Stimulated activated CD4-positive, alpha-beta T cell treated with anti-CD3 and anti-CD28 coated beads, Interleukin-15, amount 100 ng/mL, for 24 hours (primary cell): ENCODE data around the gene CAPN8.

ENCODE experiments used
- DNase-seq: peaks from one replicate; pipeline ENCODE4 v3.0.0-alpha.2; 2020

CAPN8 gene

GRCh38 chr1:223700942-223701637 lies 35.6 kb upstream of the CAPN8 start:
- peak; percentile 58 for DNase-seq

- no peak for DNase-seq
These were observed 35.0 kb upstream of the CAPN8 start for GRCh38 chr1:223700388-223700918.

DNA sequence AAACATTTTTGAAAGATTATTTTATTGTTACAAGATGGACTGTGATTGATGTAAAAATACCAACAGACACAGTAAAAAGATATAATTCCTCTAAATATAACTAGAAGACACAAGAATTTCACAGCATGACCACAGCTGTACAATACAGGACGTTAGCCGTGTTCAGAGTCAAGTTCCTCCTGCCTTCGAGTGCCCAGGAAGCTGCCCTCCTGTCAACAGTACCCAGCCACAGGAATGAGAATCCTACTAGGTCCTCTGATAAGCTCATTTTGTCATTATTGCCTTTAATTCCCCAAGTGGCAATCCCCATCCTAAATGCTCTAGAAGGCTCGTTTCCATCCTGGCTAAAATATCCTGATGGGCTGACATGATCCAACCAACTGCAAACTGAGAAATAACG lies 30.4 kb upstream of the CAPN8 start:
- no peak for DNase-seq

DNA sequence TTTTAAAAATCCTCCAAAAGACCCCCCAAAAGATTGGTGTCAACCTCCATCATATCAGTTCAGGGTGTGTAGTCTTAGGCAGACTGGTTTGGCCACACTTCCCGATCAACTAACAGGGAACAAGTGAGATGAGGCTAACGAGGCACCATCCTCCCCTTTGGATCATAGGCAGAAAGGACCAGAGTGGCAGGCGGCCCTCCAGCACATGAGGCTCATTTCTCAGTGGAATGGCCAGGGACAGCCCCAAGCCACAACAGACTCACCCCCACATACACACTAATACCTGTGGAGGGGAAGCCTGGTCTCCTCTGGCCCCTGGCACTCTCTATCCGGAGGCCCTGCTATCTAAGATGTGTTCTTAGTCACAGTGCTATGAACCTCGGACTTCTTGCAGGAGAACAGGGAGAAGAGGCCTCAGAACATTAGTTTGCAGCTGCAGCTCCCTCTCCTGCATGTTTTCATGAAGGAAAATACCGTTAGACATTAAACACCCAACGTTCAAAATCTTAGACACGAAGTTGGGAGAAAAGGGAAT lies 29.6 kb upstream of the CAPN8 start:
- DNase-seq, result no peak

- no peak for DNase-seq
These were observed 25.6 kb upstream of the CAPN8 start for GRCh38 chr1:223691121-223691520.

- DNase-seq, result no peak
These were observed 18.9 kb upstream of the CAPN8 start for GRCh38 chr1:223684488-223684792.

- peak; percentile 69 for DNase-seq
These were observed 18.3 kb upstream of the CAPN8 start for GRCh38 chr1:223683586-223684487.

DNA sequence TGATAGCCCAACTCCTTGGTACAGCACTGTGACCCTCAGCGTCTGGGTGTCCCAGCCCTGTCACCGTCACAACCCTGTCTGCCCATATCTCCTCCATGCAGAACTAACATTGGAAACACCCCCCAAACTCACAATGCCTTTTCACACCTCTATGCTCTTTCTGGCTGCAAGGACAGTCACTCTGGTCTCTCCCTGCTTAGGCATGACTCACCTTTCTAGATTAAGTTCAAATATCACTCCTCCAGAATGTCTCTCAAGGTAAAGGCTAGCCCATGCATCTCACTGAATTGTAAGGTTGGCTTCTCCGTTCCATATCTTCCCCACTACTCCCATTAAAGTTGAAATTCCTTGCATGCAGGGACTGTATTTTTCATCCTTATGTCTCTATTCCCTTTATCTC lies 17.0 kb upstream of the CAPN8 start:
- no peak for DNase-seq

- no peak for DNase-seq
These were observed 14.7 kb upstream of the CAPN8 start for GRCh38 chr1:223680188-223680587.

DNA sequence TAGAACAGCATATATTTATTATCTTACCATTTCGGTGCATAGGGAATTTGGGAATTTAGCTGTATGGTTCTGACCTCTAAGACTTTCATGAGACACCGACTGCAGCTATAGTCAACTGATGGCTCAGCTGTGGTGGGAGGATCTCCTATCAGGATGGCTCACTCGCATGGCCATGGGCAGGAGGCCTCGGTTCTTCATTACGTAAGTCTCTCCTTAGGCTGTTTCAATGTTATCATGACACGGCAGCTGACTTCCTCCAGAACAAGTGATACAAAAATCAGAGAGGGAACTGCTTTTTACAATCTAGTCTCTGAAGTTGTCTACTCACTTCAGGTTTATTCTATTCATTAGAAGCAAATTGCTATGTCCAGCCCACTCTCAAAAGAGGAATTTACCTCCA lies 13.3 kb upstream of the CAPN8 start:
- DNase-seq, result no peak

- DNase-seq, result no peak
These were observed 8.8 kb upstream of the CAPN8 start for GRCh38 chr1:223674119-223674890.

- peak; percentile 30 for DNase-seq
These were observed 5.1 kb upstream of the CAPN8 start for GRCh38 chr1:223670458-223671159.

GRCh38 chr1:223669003-223669795 lies 3.7 kb upstream of the CAPN8 start:
- no peak for DNase-seq

DNA sequence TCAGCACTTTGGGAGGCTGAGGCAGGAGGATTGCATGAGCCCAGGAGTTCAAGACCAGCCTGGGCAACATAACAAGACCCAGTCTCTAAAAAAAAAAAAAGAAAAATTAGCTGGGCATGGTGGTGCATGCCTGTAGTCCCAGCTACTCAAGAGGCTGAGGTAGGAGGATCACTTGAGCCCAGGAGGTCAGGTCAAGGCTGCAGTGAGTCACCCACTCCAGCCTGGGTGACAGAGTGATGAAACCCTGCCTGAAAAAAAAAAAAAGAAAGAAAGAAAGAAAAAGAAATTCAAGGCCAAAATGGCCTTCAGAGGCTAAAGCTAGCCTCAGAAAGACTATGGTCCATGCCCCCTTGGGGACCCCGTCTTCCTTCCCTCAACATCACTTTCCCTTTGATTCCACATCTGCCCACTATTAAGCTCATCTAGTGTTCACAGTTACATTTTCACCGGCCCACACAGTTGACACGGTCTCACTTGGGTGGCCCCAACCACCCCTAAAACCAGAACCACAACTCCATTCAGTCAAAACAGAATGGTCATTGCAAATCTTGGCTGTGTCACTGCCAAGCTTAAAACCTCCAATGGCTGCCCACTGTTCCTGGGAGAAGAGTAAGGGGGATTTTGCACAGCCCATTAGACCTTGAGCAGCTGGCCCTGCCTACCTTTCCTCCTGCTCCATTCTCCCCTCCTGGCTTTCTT lies 2.1 kb upstream of the CAPN8 start:
- no peak for DNase-seq

DNA sequence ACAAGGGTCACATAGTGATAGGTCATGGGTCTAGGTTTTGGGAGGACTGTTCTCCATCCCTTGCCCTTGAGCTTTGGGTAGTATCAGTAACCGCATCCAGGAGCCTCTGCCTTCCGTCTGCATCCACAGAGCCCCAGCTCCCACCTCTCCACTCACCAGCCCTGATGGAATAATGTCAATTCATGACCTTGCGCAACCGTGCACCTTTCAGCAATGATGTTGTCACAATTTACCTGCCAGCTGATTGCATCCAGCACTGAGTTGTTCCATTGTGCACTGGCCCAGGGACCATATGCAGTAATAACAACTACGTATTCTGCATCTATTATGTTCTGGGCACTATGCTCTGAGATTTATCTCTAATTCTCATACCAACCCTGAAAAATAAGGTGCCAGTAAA lies 1.4 kb downstream of the CAPN8 start:
- DNase-seq, result no peak

DNA sequence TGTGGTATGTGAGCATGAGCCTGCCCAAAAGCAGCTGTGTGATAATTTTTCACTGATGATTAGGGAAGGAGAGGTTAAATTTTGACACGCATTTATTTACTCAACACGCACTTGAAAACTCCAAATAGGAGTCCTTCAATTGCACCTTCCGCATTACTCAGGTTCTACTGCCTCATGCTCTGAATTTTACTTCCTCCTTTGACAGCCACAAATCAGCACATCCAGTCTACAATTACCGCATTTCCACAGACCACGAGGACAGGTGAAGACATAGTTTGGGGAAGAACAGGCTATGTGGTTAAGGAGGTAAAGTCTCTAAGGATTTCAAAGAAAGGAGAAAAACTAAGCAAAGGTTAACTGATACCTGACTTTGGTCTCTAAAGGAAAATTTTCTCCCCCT lies 2.6 kb downstream of the CAPN8 start:
- no peak for DNase-seq

DNA sequence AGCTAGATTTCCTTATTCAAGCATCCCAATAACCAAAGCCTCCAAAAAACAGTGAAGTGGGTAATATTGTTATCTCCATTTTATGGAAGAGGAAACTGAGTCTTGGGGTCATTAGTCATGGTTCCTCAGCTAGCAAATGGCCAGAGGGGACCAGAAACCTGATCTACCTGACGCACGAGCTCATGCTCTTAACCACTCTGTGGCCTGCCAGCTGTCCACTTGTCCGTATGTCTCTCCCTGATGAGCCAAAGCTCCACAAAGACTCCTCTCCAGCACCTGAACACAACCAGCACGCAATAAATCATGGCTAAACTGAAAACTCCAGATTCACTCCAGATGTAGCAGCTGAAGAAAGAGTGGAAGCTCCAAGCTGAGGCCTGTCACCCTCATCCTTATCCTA lies 5.8 kb downstream of the CAPN8 start:
- no peak for DNase-seq

DNA sequence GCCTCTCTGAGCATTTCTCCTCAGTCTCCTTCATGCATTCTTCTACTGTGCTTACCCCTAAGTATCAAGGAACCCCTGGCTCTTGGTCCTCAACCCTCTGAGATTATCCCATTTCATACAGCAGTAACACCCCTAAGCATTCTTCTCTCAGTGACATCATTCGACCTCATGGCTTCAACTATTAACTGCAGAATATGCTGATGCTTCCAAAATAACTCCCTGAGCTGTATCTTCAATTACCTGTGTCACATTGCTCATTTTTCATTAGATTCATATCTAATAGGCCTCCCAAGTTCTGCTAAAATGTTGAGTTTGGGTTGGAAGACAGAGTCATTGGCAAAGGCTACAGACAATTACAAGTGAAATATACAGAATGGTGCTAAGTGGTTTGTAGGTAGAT lies 7.5 kb downstream of the CAPN8 start:
- DNase-seq, result no peak

GRCh38 chr1:223654083-223654482 lies 11.4 kb downstream of the CAPN8 start:
- no peak for DNase-seq

DNA sequence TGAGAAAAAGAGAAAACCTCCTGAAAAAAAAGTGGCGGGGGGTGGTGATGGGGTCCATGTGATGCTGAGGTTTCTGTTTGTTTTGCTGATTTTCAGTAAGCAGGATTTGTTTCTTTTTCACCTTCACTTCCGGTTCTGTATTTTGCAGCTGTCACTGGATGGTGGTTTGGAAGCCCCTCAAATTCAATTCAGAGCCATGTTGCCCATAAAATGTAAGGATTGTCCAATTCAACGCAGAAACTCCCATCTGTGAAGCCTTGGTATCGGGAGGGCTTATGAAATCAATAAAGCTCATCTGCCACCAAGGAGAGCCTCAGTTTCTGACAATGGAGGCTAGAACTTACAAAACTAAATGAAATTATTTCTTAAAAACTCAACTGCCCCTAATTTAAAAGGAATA lies 12.1 kb downstream of the CAPN8 start:
- no peak for DNase-seq

GRCh38 chr1:223653015-223653414 lies 12.5 kb downstream of the CAPN8 start:
- DNase-seq, result no peak
